ENCODE data around the gene PTPRK. TPM values are rescaled to one million over a fixed set of nuclear protein-coding genes. Genes with fewer than 3 reads are reported as not detected.

PTPRK gene
- total and polyA plus RNA-seq, 10 of the 15 experiments (the other 5 are each of a cell fraction or from before 2014, with no cell fraction given) = 0.23 to 1.9 (median 0.55) TPM

- TF ChIP-seq USF2 (IDR thresholded peaks at IDR 0.05; ENCODE audit: borderline replicate concordance, low read depth, low read length) (no peak), BRCA1 (IDR thresholded peaks at IDR 0.05; ENCODE audit: low read depth, low read length) (no peak), MYB (IDR thresholded peaks at IDR 0.05; ENCODE audit: borderline replicate concordance, low read depth, low read length) (no peak), ZBTB40 (IDR thresholded peaks at IDR 0.05; ENCODE audit: borderline replicate concordance) (no peak), HDAC6 (IDR thresholded peaks at IDR 0.05; ENCODE audit: unreplicated experiment) (no peak)
These were observed 598.4 kb downstream of the PTPRK start (continued) for GRCh38 chr6:127921982-127922381.

GRCh38 chr6:127920804-127921203, 599.6 kb downstream of the PTPRK start:
- no peaks in the 10 kb centered on the region for H4K20me1 ChIP-seq (ENCODE audit: control insufficient read depth, insufficient read depth)
- TF ChIP-seq ETV6 (conservative IDR thresholded peaks at IDR 0.05 in 1 of 2, IDR thresholded peaks at IDR 0.05 in 1 of 2; ENCODE audit: borderline replicate concordance in 1 of 2, low read depth in 1 of 2) (no peak), NFIC (IDR thresholded peaks at IDR 0.05; ENCODE audit: low read depth, low read length) (no peak), CHD2 (IDR thresholded peaks at IDR 0.05; ENCODE audit: borderline replicate concordance, low read depth, low read length) (no peak), ATF2 (IDR thresholded peaks at IDR 0.05; ENCODE audit: low read length) (no peak), TARDBP (IDR thresholded peaks at IDR 0.05; ENCODE audit: borderline replicate concordance) (no peak), EP300 (IDR thresholded peaks at IDR 0.05; ENCODE audit: borderline replicate concordance in 1 of 2, control insufficient read depth in 1 of 2, low read depth in 2 of 2, low read length in 2 of 2) (no peak), ZNF274 (IDR thresholded peaks at IDR 0.05; ENCODE audit: insufficient read depth, insufficient read length) (no peak), BRCA1 (IDR thresholded peaks at IDR 0.05; ENCODE audit: low read depth, low read length) (no peak)
- H3K27me3 ChIP-seq (replicated peaks in 1 of 2; ENCODE audit: control insufficient read depth in 2 of 2, insufficient read depth in 2 of 2, low read length in 1 of 2) = no peaks in the 10 kb centered on the region
- H3K4me1 ChIP-seq (ENCODE audit: control insufficient read depth, insufficient read depth, low read length) = no peaks in the 10 kb centered on the region
- ChIA-PET CTCF (no interaction called here), POLR2A (no interaction called here), RAD21 (ENCODE audit: unreplicated experiment) (no interaction called here), SMC1A (ENCODE audit: uncharacterized antibody, unreplicated experiment) (no interaction called here)
- FAIRE-seq (no peak), DNase-seq (ENCODE audit: low read depth, low spot score) (no peak), ATAC-seq (no peak)
- H3K36me3 ChIP-seq (ENCODE audit: control insufficient read depth in 2 of 2, insufficient read depth in 2 of 2, low read length in 1 of 2) = no peaks in the 10 kb centered on the region
- no peak overlapping the region for H2AFZ ChIP-seq (ENCODE audit: control insufficient read depth, low read depth, low read length)
- no peaks in the 10 kb centered on the region for H3K79me2 ChIP-seq (ENCODE audit: control insufficient read depth, insufficient read depth, low read length)
- H3K27ac ChIP-seq (ENCODE audit: control insufficient read depth, insufficient read depth) = no peak overlapping the region
- H3K9me3 ChIP-seq (replicated peaks; ENCODE audit: control insufficient read depth, insufficient read depth, low read length) = no peaks in the 10 kb centered on the region
- no peak overlapping the region for H3K9ac ChIP-seq (ENCODE audit: control insufficient read depth, insufficient read depth, low read length)
- 22% methylated on average over 3 of the region's 3 CpGs for WGBS (ENCODE audit: insufficient coverage, insufficient replicate concordance, low lambda C conversion rate, missing lambda C conversion rate)
- intact Hi-C loops (cut with micrococcal nuclease; ENCODE audit: unreplicated experiment) = no loop called here
- BruUV-seq (replicated peaks) = no TSS peak
- H3K4me2 ChIP-seq (ENCODE audit: control insufficient read depth, insufficient read depth) = no peak overlapping the region
- no peak overlapping the region for H3K4me3 ChIP-seq
- in situ Hi-C loops (cut with MboI) = no loop called here

All from GM12878 (cell line).